ENCODE data around the gene EPHB1.

GRCh38 chr3:135246027-135246426 is 451.0 kb downstream of the EPHB1 start:
- TF ChIP-seq CTCF (conservative IDR thresholded peaks at IDR 0.05), result peak; percentile 10
- TF ChIP-seq ZFX (IDR thresholded peaks at IDR 0.05), result no peak

Measured in C4-2B (cell line).